Right cardiac atrium (tissue), 5 donors: ENCODE data around the gene ENDOD1. TPM values are rescaled to one million over a fixed set of nuclear protein-coding genes. Genes with fewer than 3 reads are reported as not detected.
A peak's percentile ranks its signal among the peaks of the same experiment; 100 is the strongest.

Experiments
- ATAC-seq, 2 donors: fragments of 200-7000 bp; cut with Tn5 transposase; one replicate each; pipeline versions ENCODE4 v1.8.0 to v1.9.1; 2020; ENCODE audit warnings: moderate library complexity in 2 of 2, mild to moderate bottlenecking in 1 of 2
- DNase-seq, 3 donors: peaks; one replicate each; pipeline ENCODE4 v3.0.0-alpha.2; 2020
- H3K27ac ChIP-seq: one replicate; pipeline ENCODE4 v1.5.1; 2013; ENCODE audit warnings: mild to moderate bottlenecking, low read length, control low read depth, moderate library complexity
- H3K27me3 ChIP-seq: one replicate; pipeline ENCODE4 v1.6.1; 2013; ENCODE audit not compliant: control insufficient read depth, insufficient read depth
- H3K4me1 ChIP-seq: one replicate; pipeline ENCODE4 v1.6.1; 2013; ENCODE audit warnings: low read length; ENCODE audit not compliant: control insufficient read depth, insufficient read depth
- H3K4me3 ChIP-seq: one replicate; pipeline ENCODE4 v1.5.1; 2013; ENCODE audit warnings: low read length, control low read depth
- H3K9me3 ChIP-seq: one replicate; pipeline ENCODE4 v1.6.1; 2013; ENCODE audit warnings: low read length; ENCODE audit not compliant: control insufficient read depth
- WGBS: extraction: QIAGEN DNeasy Blood & Tissue Kit; methylation state at CpG from one replicate; pipeline ENCODE4 v1.1.7; 2013; 5-methylcytosine and 5-hydroxymethylcytosine counted together
- intact Hi-C, 4 donors: fragments of 100-400 bp; cut with DNase I; formaldehyde crosslinking; loops; one replicate each; pipeline versions ENCODE4 v1.11.0 to v1.14.0; 2022 to 2023
- polyA plus RNA-seq: library from polyadenylated mRNA; stranded (reverse); fragments of 200-250 nt; gene quantifications from one replicate; pipeline ENCODE4 v1.2.3, GENCODE V29; 2013
- total RNA-seq, 4 donors: library from RNA; stranded (reverse); fragmentation: NEBNext Ultra II Directional; extraction: Animal tissue kit (Norgen Biotek cat#: 25700); gene quantifications; one replicate each; pipeline ENCODE4 v1.2.1, GENCODE V29; 2021
- donor health status: healthy with polysubstance abuse.
- donor health status: DM: no; HTN: yes; CAD: no.
- donor health status: DM: no; HTN: no; CAD: no.
- donor health status: DM: no; HTN: yes; CAD: no; lungs with severe emphysema.
- donor health status: DM: yes; HTN: yes; CAD: no.

ENDOD1 gene
- total and polyA plus RNA-seq, 5 donors: 8.8 to 19.5 (median 14.5) TPM

DNA sequence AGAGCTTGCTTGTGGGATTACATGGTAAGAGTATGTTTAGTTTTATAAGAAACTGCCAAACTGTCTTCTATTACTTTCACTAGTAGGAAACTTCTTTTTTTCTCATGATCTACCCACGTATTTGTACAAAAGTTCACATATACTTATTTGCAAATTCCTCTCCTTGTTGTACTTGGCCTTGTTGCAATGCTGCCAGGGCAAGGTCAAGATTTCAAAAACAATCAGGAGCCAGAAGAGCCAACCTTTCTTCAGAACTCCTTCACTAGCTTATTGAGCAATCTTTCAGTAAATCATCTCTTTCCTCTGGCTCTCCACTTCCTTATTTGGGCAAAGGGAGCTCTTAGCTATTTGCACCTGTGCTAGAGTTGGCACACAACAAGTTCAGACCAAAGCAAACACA is 13.2 kb upstream of the ENDOD1 start:
- intact Hi-C loops: no loop called here
- Histone ChIP-seq H3K27me3 (no peaks in the 10 kb centered on the region), H3K9me3 (no peaks in the 10 kb centered on the region), H3K4me1 (peaks cover 6% of the 10 kb centered on the region), H3K27ac (no peak overlapping the region), H3K4me3 (no peak overlapping the region)
- ATAC-seq: peak; percentile 41 to 59
- 39% methylated on average over 1 of the region's 1 CpG for WGBS
- DNase-seq: peak in 1 of 3 donors; percentile 60

- ATAC-seq (no peak), DNase-seq (no peak)
- no peaks in the 10 kb centered on the region for H3K9me3 ChIP-seq
- H3K4me3 ChIP-seq: no peak overlapping the region
- peaks cover 6% of the 10 kb centered on the region for H3K4me1 ChIP-seq
- no peak overlapping the region for H3K27ac ChIP-seq
- intact Hi-C loops: no loop called here
- H3K27me3 ChIP-seq: no peaks in the 10 kb centered on the region
Observed at GRCh38 chr11:95076981-95077380, 12.7 kb upstream of the ENDOD1 start.

- no peak overlapping the region for H3K4me3 ChIP-seq
- no peaks in the 10 kb centered on the region for H3K27me3 ChIP-seq
- H3K9me3 ChIP-seq: no peaks in the 10 kb centered on the region
- DNase-seq: no peak
- peaks cover 9% of the 10 kb centered on the region for H3K4me1 ChIP-seq
- WGBS: 86% methylated on average over 1 of the region's 1 CpG
- intact Hi-C loops: no loop called here
- no peak overlapping the region for H3K27ac ChIP-seq
- ATAC-seq: no peak
Observed at GRCh38 chr11:95078526-95078925, 11.1 kb upstream of the ENDOD1 start.

GRCh38 chr11:95081010-95081409 is 8.6 kb upstream of the ENDOD1 start:
- H3K4me1 ChIP-seq: peaks cover 3% of the 10 kb centered on the region
- 59% methylated on average over 5 of the region's 5 CpGs for WGBS
- DNase-seq (no peak), ATAC-seq (no peak)
- no peaks in the 10 kb centered on the region for H3K27me3 ChIP-seq
- intact Hi-C loops: no loop called here
- H3K27ac ChIP-seq: peak overlapping the region; percentile 30
- no peak overlapping the region for H3K4me3 ChIP-seq
- H3K9me3 ChIP-seq: no peaks in the 10 kb centered on the region

DNA sequence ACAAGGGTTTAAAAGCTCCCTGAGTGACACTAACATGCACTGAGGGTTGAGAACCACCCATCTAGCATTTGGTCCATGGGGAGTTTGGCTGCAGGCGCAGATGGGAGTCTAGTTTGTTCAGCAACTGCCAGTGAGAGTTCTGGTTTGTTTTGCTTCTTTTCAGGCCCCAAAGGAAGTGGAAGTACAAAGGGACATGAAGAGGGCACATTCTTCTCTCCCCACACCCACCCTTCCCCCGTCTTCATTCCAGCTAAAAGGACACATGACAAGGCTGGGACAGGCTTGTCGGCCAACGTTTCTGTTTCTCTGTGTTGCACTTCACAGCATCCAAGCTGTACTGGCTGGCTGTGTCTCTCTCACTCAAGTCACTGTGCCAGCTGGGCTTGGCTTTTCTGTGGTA is 8.2 kb upstream of the ENDOD1 start:
- Histone ChIP-seq H3K27ac (peak overlapping the region; percentile 85), H3K27me3 (no peaks in the 10 kb centered on the region), H3K4me1 (peaks cover 3% of the 10 kb centered on the region), H3K4me3 (no peak overlapping the region), H3K9me3 (no peaks in the 10 kb centered on the region)
- intact Hi-C loops: no loop called here
- ATAC-seq (peak; percentile 76 to 93), DNase-seq (peak; percentile 28 to 83 (median 67))
- 24% methylated on average over 4 of the region's 4 CpGs for WGBS

DNA sequence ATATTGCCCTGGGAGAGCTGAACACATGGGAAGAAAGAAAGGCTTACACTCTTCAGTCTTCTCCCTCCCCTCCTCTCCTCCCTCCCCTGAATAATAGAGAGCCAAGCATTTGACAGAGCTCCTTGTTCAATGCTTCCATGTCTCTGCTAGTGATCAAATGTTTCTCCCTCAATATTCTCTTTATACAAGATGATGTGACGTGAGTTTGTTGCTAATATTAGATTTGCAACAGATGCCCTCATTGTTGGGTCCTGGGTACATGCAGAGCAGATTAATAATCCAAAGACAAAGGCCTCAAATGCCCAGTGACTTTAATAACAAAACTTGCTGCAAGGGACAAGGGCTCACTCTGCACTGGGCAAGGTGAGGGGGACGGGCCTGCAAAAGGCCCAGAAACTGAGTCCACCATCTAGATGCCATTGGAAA is 7.1 kb upstream of the ENDOD1 start:
- ATAC-seq: no peak
- Histone ChIP-seq H3K27me3 (no peaks in the 10 kb centered on the region), H3K4me1 (peaks cover 3% of the 10 kb centered on the region), H3K27ac (peak overlapping the region; percentile 85), H3K9me3 (no peaks in the 10 kb centered on the region), H3K4me3 (no peak overlapping the region)
- 91% methylated on average over 2 of the region's 2 CpGs for WGBS
- intact Hi-C loops: no loop called here
- no peak for DNase-seq

DNA sequence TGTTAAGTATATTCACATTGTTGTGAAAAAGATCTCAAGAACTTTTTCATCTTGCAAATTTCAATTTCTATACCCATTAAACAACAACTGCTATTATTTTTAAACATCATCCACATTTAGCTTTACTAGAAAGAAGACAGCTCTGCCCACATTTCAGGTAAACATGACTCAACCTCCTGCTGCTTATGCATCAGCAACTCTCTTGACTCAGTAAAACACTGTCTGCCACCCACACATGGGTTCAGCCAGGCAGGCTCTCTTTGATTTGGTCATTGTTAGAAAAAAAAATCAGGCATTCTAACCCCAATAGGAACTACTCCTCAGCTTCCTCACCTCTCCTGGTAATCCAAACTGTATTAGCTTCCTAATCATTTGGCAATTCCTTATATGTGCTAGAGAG is 5.1 kb upstream of the ENDOD1 start:
- Histone ChIP-seq H3K4me1 (peaks cover 3% of the 10 kb centered on the region), H3K27ac (no peak overlapping the region), H3K4me3 (no peak overlapping the region), H3K9me3 (no peaks in the 10 kb centered on the region), H3K27me3 (no peaks in the 10 kb centered on the region)
- DNase-seq: no peak
- intact Hi-C loops: no loop called here
- ATAC-seq: no peak

DNA sequence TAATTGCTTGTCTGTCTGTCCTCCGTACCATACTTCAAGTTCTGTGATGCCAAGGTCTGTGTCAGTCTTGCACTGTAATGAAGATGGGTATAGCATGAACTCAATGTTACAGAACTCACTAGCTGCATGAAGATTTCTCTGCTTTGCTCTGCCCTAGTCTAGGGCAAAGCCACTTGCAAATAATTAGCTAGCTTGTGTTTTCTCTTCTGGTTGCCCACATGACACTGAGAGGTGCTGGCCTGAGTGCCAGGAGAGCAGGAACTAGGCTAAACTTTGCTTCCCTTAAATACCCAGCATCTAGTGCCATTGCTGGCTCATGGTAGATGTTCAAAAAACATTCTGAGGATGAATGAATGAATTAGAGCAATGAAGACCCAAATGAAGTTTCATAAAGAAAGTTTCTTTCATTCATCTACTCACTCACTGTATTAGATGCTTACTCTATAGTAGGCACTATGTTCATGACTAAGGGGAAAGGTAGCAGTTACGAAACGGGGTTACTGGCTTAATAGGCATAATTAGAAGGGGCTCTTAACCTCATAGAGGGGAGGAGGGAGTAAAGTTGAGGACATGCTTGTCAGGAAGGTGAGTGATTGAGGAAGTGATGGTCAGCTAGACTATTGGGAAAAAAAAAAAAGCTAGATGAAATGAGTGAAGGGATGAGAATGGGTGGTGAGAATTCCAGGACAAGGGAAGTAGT is 4.4 kb upstream of the ENDOD1 start:
- intact Hi-C loops: no loop called here
- DNase-seq (no peak), ATAC-seq (no peak)
- H3K27ac ChIP-seq: no peak overlapping the region
- H3K4me1 ChIP-seq: peaks cover 3% of the 10 kb centered on the region
- H3K4me3 ChIP-seq: no peak overlapping the region
- H3K27me3 ChIP-seq: no peaks in the 10 kb centered on the region
- 87% methylated on average over 3 of the region's 3 CpGs for WGBS
- H3K9me3 ChIP-seq: no peaks in the 10 kb centered on the region

DNA sequence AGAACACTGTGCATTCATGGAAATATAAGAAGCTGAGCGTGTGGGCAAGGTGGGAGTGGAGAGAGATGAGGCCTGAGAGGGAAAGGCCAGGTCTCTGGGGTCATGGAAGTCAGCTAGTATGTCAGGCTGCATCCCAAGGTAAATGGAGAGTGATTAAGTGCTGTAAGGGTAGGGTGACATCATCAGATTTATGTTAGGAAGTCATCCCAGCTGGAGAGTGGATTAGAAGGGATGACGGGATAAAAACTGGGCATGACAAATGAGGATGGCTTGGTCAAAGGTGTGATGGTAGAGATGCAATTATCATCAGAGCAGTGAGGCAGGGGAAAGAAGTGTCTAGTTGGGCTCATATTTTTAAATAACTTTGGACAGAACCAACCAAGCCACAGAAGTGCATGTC is 3.5 kb upstream of the ENDOD1 start:
- Histone ChIP-seq H3K4me1 (peaks cover 5% of the 10 kb centered on the region), H3K4me3 (no peak overlapping the region), H3K9me3 (no peaks in the 10 kb centered on the region), H3K27me3 (no peaks in the 10 kb centered on the region), H3K27ac (no peak overlapping the region)
- DNase-seq (no peak), ATAC-seq (no peak)
- intact Hi-C loops: no loop called here
- 85% methylated on average over 2 of the region's 2 CpGs for WGBS

DNA sequence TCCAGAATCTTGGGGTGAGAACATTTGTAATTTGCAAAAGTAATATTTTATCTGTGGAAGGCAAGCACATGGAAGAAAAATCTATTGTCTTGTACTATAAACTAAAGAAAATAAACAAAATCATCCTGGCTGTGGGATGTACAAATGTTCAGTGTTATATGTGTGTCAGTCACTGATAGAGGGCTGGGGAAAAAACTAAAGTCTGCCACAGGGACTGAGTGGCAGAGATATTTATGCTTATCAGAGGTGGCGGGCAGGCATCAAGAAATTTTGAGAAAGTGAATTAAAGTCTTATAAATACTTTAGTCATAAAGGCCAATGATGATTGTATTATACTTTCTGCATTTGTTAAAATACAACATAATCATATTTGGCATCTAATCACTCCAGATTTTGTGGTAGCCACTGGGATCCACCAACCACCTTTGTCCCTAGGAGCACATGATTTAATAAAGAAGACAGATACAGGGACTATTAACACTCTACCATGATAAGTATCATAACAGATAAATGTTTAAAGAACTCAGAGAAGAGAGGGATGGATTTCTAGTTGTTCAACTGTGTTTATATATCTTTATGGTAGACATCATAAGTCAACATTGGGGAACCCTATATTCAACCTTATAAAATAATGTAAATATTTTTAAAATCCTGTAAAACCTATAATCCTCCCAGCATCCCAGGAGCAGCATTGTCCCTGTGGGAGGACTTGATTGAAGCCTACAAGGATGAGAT is 2.6 kb upstream of the ENDOD1 start:
- ATAC-seq: no peak
- 95% methylated on average over 1 of the region's 1 CpG for WGBS
- no peak for DNase-seq
- Histone ChIP-seq H3K4me1 (peaks cover 5% of the 10 kb centered on the region), H3K27me3 (no peaks in the 10 kb centered on the region), H3K27ac (no peak overlapping the region), H3K4me3 (no peak overlapping the region), H3K9me3 (no peaks in the 10 kb centered on the region)
- intact Hi-C loops: no loop called here

DNA sequence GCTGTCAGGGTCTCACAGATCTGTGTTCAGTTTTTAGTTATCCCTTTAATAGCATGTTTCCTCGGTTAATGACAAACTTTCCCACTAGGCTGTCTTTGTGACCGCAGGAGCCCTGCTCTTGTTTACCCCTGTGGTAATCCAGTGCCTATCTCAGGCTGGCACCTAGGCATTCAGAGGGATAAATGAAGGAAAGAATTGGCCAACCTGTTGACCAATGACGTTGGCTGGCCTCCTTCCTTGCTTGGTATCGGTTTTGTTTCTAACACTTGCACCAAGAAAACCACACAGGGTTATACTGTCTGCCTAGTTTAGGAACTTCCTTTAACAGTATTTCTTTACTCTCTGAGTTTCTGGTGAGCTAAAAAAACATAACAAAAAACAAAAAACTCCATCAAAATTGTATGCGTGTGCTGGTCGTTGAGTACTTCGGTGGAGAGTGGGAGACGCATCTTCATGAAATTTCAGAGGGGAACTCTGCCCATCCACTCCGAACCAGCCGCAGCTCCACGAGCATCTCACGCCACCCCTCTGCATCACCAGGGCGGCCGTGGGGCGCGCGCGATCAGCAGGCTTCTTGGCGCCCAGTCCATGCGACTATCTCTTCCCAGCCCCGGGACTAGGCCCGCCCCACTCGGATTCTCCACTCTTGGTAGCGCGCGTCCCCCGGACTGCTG is 563 bp upstream of the ENDOD1 start:
- ATAC-seq: peak; percentile 79
- Histone ChIP-seq H3K4me3 (peak overlapping the region; percentile 52), H3K9me3 (no peaks in the 10 kb centered on the region), H3K4me1 (peaks cover 5% of the 10 kb centered on the region), H3K27me3 (no peaks in the 10 kb centered on the region), H3K27ac (peak overlapping the region; percentile 86)
- intact Hi-C loops: no loop called here
- WGBS: 10% methylated on average over 27 of the region's 27 CpGs
- DNase-seq: peak in 1 of 3 donors; percentile 40
